Loucy (cell line): ENCODE data around the gene TMEM238.
"Not testable (repeated sequence)": the region's sequence is repeated elsewhere in the genome, so short reads cannot be mapped to it uniquely, and the experiment has no call there.

Source experiments
- H2AFZ ChIP-seq: fragments of 200-600 bp; sonication (generic); 2 replicates; pipeline ENCODE4 v1.6.0; 2016; ENCODE audit warnings: antibody characterized with exemption, mild to moderate bottlenecking, low read length, moderate library complexity
- H3F3A ChIP-seq: fragments of 200-600 bp; 2 replicates; pipeline ENCODE4 v1.6.0; 2016; ENCODE audit warnings: antibody characterized with exemption, low read depth, mild to moderate bottlenecking
- H3K27me3 ChIP-seq: fragments of 200-600 bp; sonication (generic); 2 replicates; pipeline ENCODE4 v1.6.1; 2014; ENCODE audit warnings: low read length, mild to moderate bottlenecking; ENCODE audit not compliant: insufficient read depth, poor library complexity, severe bottlenecking
- H3K36me3 ChIP-seq: fragments of 200-600 bp; sonication (generic); 2 replicates; pipeline ENCODE4 v1.6.1; 2016; ENCODE audit warnings: low read length; ENCODE audit not compliant: insufficient read depth
- H3K4me1 ChIP-seq: fragments of 200-600 bp; sonication (generic); 2 replicates; pipeline ENCODE4 v1.5.1; 2014; ENCODE audit warnings: low read length, mild to moderate bottlenecking; ENCODE audit not compliant: insufficient read depth, poor library complexity, severe bottlenecking
- H3K4me2 ChIP-seq: fragments of 200-600 bp; sonication (generic); 2 replicates; pipeline ENCODE4 v1.6.0; 2014; ENCODE audit warnings: antibody characterized with exemption, low read length, low read depth, mild to moderate bottlenecking; ENCODE audit not compliant: poor library complexity, severe bottlenecking
- H3K4me3 ChIP-seq: fragments of 200-600 bp; sonication (generic); 2 replicates; pipeline ENCODE4 v1.5.1; 2014; ENCODE audit warnings: low read length, mild to moderate bottlenecking, mixed read lengths; ENCODE audit not compliant: poor library complexity, severe bottlenecking
- H3K79me2 ChIP-seq: fragments of 200-600 bp; sonication (generic); 2 replicates; pipeline ENCODE4 v1.6.1; 2014; ENCODE audit warnings: low read length; ENCODE audit not compliant: insufficient read depth
- H3K9ac ChIP-seq: fragments of 200-600 bp; sonication (generic); 2 replicates; pipeline ENCODE4 v1.6.0; 2014; ENCODE audit warnings: mild to moderate bottlenecking, low read depth, low read length, moderate library complexity; ENCODE audit not compliant: poor library complexity, severe bottlenecking
- H3K9me2 ChIP-seq: fragments of 200-600 bp; sonication (generic); replicated peaks from 2 replicates; pipeline ENCODE4 v1.6.1; 2016; ENCODE audit warnings: low read depth, low read length, mixed read lengths
- H3K9me3 ChIP-seq: fragments of 200-600 bp; sonication (generic); 2 replicates; pipeline ENCODE4 v1.6.1; 2014; ENCODE audit warnings: mild to moderate bottlenecking, antibody characterized with exemption, low read length, low read depth; ENCODE audit not compliant: insufficient read depth
- H4K20me1 ChIP-seq: fragments of 200-600 bp; sonication (generic); 2 replicates; pipeline ENCODE4 v1.6.0; 2014; ENCODE audit warnings: antibody characterized with exemption, low read length, mild to moderate bottlenecking; ENCODE audit not compliant: insufficient read depth, poor library complexity, severe bottlenecking
- EZH2phosphoT487 ChIP-seq: fragments of 200-600 bp; IDR thresholded peaks from 2 replicates; pipeline ENCODE4 v1.6.1; 2018; ENCODE audit warnings: antibody characterized with exemption, mild to moderate bottlenecking, moderate library complexity, borderline replicate concordance

The TMEM238 gene

DNA sequence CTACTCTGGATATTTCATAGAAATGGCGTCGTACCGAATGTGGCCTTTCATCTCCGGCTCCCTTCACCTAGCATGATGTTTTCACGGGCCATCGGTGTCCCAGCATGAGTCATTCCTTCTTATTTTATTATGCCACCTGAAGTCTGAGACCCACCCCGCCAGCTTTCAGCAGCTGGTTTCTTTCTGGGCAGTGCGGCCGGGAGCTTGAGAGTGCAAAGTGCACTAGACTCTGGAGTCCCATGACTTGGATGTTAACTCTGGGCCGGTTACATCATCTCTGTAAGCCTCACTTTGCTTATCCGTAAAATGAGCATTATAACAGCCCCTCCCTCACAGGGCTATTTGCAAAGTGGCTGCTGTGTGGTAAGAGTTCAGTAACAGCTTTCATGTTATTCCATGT, 50.2 kb downstream of the TMEM238 start:
- Histone ChIP-seq H2AFZ (no peak overlapping the region), H3K9ac (no peak overlapping the region), H3F3A (no peaks in the 10 kb centered on the region), H3K4me2 (no peak overlapping the region), H3K27me3 (no peaks in the 10 kb centered on the region), H3K36me3 (no peaks in the 10 kb centered on the region), H3K9me2 (no peaks in the 10 kb centered on the region), H3K9me3 (no peaks in the 10 kb centered on the region), H3K4me1 (peaks cover 9% of the 10 kb centered on the region), H3K4me3 (no peak overlapping the region), H4K20me1 (no peaks in the 10 kb centered on the region), H3K79me2 (no peaks in the 10 kb centered on the region)
- TF ChIP-seq EZH2phosphoT487 = no peak

DNA sequence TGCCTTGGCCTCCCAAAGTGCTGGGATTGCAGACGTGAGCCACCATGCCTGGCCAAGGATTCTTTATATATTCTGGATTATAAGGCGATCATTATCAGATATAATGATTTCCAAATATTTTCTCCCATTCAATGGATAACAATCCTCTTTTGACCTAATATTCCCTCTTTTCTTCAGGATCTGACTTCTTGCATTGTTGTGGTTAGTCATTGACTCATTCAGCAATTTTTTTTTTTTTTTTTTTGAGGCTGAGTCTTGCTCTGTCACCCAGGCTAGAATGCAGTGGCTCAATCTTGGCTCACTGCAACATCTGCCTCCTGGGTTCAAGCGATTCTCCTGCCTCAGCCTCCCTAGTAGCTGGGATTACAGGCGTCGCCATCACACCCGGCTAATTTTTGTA, 54.3 kb downstream of the TMEM238 start:
- not testable (repeated sequence) for H3F3A ChIP-seq, H3K4me2 ChIP-seq, H3K79me2 ChIP-seq, H3K9ac ChIP-seq, H3K4me3 ChIP-seq, H4K20me1 ChIP-seq, H3K9me3 ChIP-seq, H3K27me3 ChIP-seq, H2AFZ ChIP-seq, H3K4me1 ChIP-seq, H3K9me2 ChIP-seq, H3K36me3 ChIP-seq
